GM18951 (cell line): ENCODE measurements around the gene TRAFD1.

Experiments
- POLR2A ChIP-seq: IDR thresholded peaks from 4 replicates; pipeline ENCODE4 v1.6.1; 2011; ENCODE audit warnings: mild to moderate bottlenecking; ENCODE audit not compliant: insufficient read length, insufficient read depth; ENCODE audit errors: extremely low read depth
- in situ Hi-C: fragments of 300-500 bp; cut with MboI; formaldehyde crosslinking; loops from one replicate; pipeline ENCODE4 v1.12.0; 2022; ENCODE audit warnings: low sequenced_read_pairs, mixed read lengths, inconsistent platforms; ENCODE audit not compliant: unreplicated experiment

Gene TRAFD1

GRCh38 chr12:112122823-112123690 is 2.3 kb upstream of the TRAFD1 start:
- no peak for TF ChIP-seq POLR2A
- in situ Hi-C loops: no loop called here

- in situ Hi-C loops: no loop called here
Measured at GRCh38 chr12:112124918-112125249, 476 bp upstream of the TRAFD1 start.

GRCh38 chr12:112126000-112126438 is 659 bp downstream of the TRAFD1 start:
- in situ Hi-C loops: no loop called here

More at GRCh38 chr12:112124918-112125249, 476 bp upstream of the TRAFD1 start:
- TF ChIP-seq POLR2A: no peak

GRCh38 chr12:112126911-112127310 is 1.6 kb downstream of the TRAFD1 start:
- no peak for TF ChIP-seq POLR2A
- in situ Hi-C loops: no loop called here

More at GRCh38 chr12:112126000-112126438, 659 bp downstream of the TRAFD1 start:
- TF ChIP-seq POLR2A: no peak

- in situ Hi-C loops: no loop called here
- no peak for TF ChIP-seq POLR2A
Measured at GRCh38 chr12:112130441-112130998, 5.2 kb downstream of the TRAFD1 start.

GRCh38 chr12:112131686-112132085 is 6.3 kb downstream of the TRAFD1 start:
- in situ Hi-C loops: no loop called here
- TF ChIP-seq POLR2A: no peak

- in situ Hi-C loops: no loop called here
- TF ChIP-seq POLR2A: no peak
Measured at GRCh38 chr12:112133418-112133817, 8.1 kb downstream of the TRAFD1 start.

GRCh38 chr12:112134731-112135130 is 9.4 kb downstream of the TRAFD1 start:
- in situ Hi-C loops: no loop called here
- no peak for TF ChIP-seq POLR2A

GRCh38 chr12:112140728-112141127 is 15.4 kb downstream of the TRAFD1 start:
- in situ Hi-C loops: no loop called here
- no peak for TF ChIP-seq POLR2A

- in situ Hi-C loops: no loop called here
- no peak for TF ChIP-seq POLR2A
Measured at GRCh38 chr12:112146123-112146522, 20.8 kb downstream of the TRAFD1 start.

GRCh38 chr12:112148031-112148513 is 22.7 kb downstream of the TRAFD1 start:
- in situ Hi-C loops: no loop called here

GRCh38 chr12:112149596-112149995 is 24.2 kb downstream of the TRAFD1 start:
- no peak for TF ChIP-seq POLR2A
- in situ Hi-C loops: no loop called here

More at GRCh38 chr12:112148031-112148513, 22.7 kb downstream of the TRAFD1 start:
- TF ChIP-seq POLR2A: no peak

GRCh38 chr12:112151766-112152541 is 26.6 kb downstream of the TRAFD1 start:
- no peak for TF ChIP-seq POLR2A
- in situ Hi-C loops: no loop called here

GRCh38 chr12:112153181-112153892 is 28.0 kb downstream of the TRAFD1 start:
- in situ Hi-C loops: no loop called here
- TF ChIP-seq POLR2A: no peak
